H1 (cell line): ENCODE measurements around the gene SLC66A1.

ENCODE experiments used
- EZH2 ChIP-seq: fragments of 200-600 bp; sonication (generic); IDR thresholded peaks from 2 replicates; pipeline ENCODE4 v1.7.1; 2012; ENCODE audit warnings: low read depth, mild to moderate bottlenecking, moderate library complexity, low read length, inconsistent platforms; ENCODE audit not compliant: severe bottlenecking
- POLR2A ChIP-seq, 2 experiments: IDR thresholded peaks; 1 replicate in 1 of 2; 2 replicates in 1 of 2; pipeline ENCODE4 v1.6.1; 2011; ENCODE audit warnings: low read depth in 2 of 2, low read length in 2 of 2, mild to moderate bottlenecking in 2 of 2; ENCODE audit errors: control extremely low read depth in 1 of 2
- RAD21 ChIP-seq, 2 experiments: IDR thresholded peaks in 1 of 2; conservative IDR thresholded peaks in 1 of 2; 2 replicates each; pipeline ENCODE4 v1.6.1; 2011; ENCODE audit warnings: low read depth in 2 of 2, low read length in 2 of 2, improper control_type of control experiment in 1 of 2, inconsistent platforms in 1 of 2, mild to moderate bottlenecking in 1 of 2, moderate library complexity in 1 of 2
- TAF1 ChIP-seq: IDR thresholded peaks from 2 replicates; pipeline ENCODE4 v1.6.1; 2011; ENCODE audit warnings: mild to moderate bottlenecking, low read depth, low read length
- TF ChIP-seq, protein P1 (sequence below), 3 experiments: IDR thresholded peaks; 1 replicate in 2 of 3; 2 replicates in 1 of 3; pipeline versions ENCODE4 v1.5.1 to v1.6.1; 2011; ENCODE audit warnings: low read length in 3 of 3, mild to moderate bottlenecking in 3 of 3, inconsistent platforms in 2 of 3, low read depth in 1 of 3, moderate library complexity in 1 of 3; ENCODE audit not compliant: insufficient read depth in 1 of 3; ENCODE audit errors: control extremely low read depth in 1 of 3
- TF ChIP-seq, protein P2 (sequence below): IDR thresholded peaks from 2 replicates; pipeline ENCODE4 v1.6.1; 2011; ENCODE audit warnings: low read depth, mild to moderate bottlenecking, low read length; ENCODE audit not compliant: insufficient read depth

DNA sequence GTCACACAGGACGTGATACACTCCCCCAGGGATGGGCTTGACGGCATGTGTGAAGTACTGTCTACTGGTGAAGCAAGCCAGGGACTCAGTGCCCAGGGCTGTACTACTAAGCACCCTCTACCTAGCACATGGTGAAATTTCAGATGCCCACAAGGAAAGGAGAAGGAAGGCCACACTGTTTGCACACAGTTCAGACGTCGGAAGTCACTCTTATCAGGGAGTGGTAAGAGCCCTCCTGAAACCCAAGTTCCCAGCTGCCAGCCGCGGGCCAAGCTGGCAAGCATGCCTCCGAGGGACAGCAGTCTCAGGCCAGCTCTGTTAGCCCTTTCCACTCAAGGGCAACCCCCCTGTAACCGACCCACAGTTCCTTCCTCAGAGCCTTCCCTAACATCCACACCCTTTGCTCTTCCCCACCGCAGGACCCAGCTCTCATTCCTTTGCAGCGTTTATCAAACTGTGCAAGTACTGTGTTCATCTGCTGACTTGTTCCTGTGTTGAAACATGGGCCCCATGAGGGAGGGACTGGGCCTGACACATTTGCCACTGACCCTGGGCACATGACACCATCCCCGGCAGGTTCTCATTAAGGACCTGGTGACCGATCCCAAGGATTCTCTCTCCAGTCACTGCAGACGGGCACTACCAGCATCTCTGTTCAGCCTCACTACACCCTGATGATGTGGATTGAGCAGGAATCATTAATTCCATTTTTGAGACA lies 58.5 kb downstream of the SLC66A1 start:
- TF ChIP-seq, protein P1, sequence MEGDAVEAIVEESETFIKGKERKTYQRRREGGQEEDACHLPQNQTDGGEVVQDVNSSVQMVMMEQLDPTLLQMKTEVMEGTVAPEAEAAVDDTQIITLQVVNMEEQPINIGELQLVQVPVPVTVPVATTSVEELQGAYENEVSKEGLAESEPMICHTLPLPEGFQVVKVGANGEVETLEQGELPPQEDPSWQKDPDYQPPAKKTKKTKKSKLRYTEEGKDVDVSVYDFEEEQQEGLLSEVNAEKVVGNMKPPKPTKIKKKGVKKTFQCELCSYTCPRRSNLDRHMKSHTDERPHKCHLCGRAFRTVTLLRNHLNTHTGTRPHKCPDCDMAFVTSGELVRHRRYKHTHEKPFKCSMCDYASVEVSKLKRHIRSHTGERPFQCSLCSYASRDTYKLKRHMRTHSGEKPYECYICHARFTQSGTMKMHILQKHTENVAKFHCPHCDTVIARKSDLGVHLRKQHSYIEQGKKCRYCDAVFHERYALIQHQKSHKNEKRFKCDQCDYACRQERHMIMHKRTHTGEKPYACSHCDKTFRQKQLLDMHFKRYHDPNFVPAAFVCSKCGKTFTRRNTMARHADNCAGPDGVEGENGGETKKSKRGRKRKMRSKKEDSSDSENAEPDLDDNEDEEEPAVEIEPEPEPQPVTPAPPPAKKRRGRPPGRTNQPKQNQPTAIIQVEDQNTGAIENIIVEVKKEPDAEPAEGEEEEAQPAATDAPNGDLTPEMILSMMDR (IDR thresholded peaks at IDR 0.05; ENCODE audit: control extremely low read depth in 1 of 3, insufficient read depth in 1 of 3, low read depth in 1 of 3, low read length in 3 of 3): no peak
- TF ChIP-seq POLR2A (IDR thresholded peaks at IDR 0.05; ENCODE audit: control extremely low read depth in 1 of 2, low read depth in 2 of 2, low read length in 2 of 2): no peak
- TF ChIP-seq TAF1: no peak
- TF ChIP-seq, protein P2, sequence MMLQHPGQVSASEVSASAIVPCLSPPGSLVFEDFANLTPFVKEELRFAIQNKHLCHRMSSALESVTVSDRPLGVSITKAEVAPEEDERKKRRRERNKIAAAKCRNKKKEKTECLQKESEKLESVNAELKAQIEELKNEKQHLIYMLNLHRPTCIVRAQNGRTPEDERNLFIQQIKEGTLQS: no peak
- no peak for TF ChIP-seq EZH2
- no peak for TF ChIP-seq RAD21 (IDR thresholded peaks at IDR 0.05 in 1 of 2, conservative IDR thresholded peaks at IDR 0.05 in 1 of 2; ENCODE audit: low read depth in 2 of 2, low read length in 2 of 2)
